SK-N-SH treated with all-trans-retinoic acid at 6 μM for 48 hours (cell line): Measurements from ENCODE around the gene PCDH9.

Experiments
- ATAC-seq: fragments of 200-7000 bp; cut with Tn5 transposase; 3 replicates; pipeline ENCODE4 v1.9.1; 2020; ENCODE audit warnings: mild to moderate bottlenecking, moderate library complexity
- ARNTL ChIP-seq: fragments of 450-650 bp; formaldehyde crosslinking; IDR thresholded peaks from 2 replicates; pipeline ENCODE4 v1.5.0; 2020; ENCODE audit warnings: low read depth, mild to moderate bottlenecking, moderate library complexity, borderline replicate concordance
- BACH2 ChIP-seq: fragments of 250-450 bp; sonication (Bioruptor Pico); IDR thresholded peaks from 2 replicates; pipeline ENCODE4 v1.9.0; 2021; ENCODE audit warnings: mild to moderate bottlenecking, borderline replicate concordance
- CREB5 ChIP-seq: fragments of 250-450 bp; sonication (Bioruptor Pico); IDR thresholded peaks from 2 replicates; pipeline ENCODE4 v1.5.1; 2020; ENCODE audit warnings: low read depth, mild to moderate bottlenecking, moderate library complexity
- CSDC2 ChIP-seq: fragments of 250-450 bp; sonication (Bioruptor Pico); IDR thresholded peaks from 2 replicates; pipeline ENCODE4 v1.5.0; 2020; ENCODE audit warnings: mild to moderate bottlenecking, moderate library complexity
- CSRNP3 ChIP-seq: fragments of 250-450 bp; sonication (Bioruptor Pico); IDR thresholded peaks from 2 replicates; pipeline ENCODE4 v1.5.1; 2021; ENCODE audit warnings: mild to moderate bottlenecking, moderate library complexity
- ESRRG ChIP-seq: fragments of 250-450 bp; sonication (Bioruptor Pico); IDR thresholded peaks from 2 replicates; pipeline ENCODE4 v1.6.1; 2021; ENCODE audit warnings: mild to moderate bottlenecking
- GLIS3 ChIP-seq: fragments of 250-450 bp; sonication (Bioruptor Pico); IDR thresholded peaks from 2 replicates; pipeline ENCODE4 v1.5.0; 2020; ENCODE audit warnings: mild to moderate bottlenecking, moderate library complexity
- OSR1 ChIP-seq: fragments of 250-450 bp; sonication (Bioruptor Pico); IDR thresholded peaks from 2 replicates; pipeline ENCODE4 v1.8.0; 2022; ENCODE audit warnings: moderate library complexity, mild to moderate bottlenecking, inconsistent platforms
- PATZ1 ChIP-seq: fragments of 250-450 bp; sonication (Bioruptor Pico); IDR thresholded peaks from 2 replicates; pipeline ENCODE4 v1.8.0; 2020; ENCODE audit warnings: mild to moderate bottlenecking, moderate library complexity, borderline replicate concordance
- POU6F1 ChIP-seq: fragments of 250-450 bp; sonication (Bioruptor Pico); IDR thresholded peaks from 2 replicates; pipeline ENCODE4 v1.8.0; 2021; ENCODE audit warnings: low read depth, mild to moderate bottlenecking, moderate library complexity, borderline replicate concordance
- SNAI2 ChIP-seq: fragments of 250-450 bp; sonication (Bioruptor Pico); IDR thresholded peaks from 2 replicates; pipeline ENCODE4 v1.5.0; 2020; ENCODE audit warnings: mild to moderate bottlenecking, moderate library complexity
- TOX ChIP-seq: fragments of 250-450 bp; sonication (Bioruptor Pico); IDR thresholded peaks from 2 replicates; pipeline ENCODE4 v1.8.0; 2021; ENCODE audit warnings: mild to moderate bottlenecking, moderate library complexity, borderline replicate concordance
- TSHZ2 ChIP-seq: fragments of 250-450 bp; sonication (Bioruptor Pico); IDR thresholded peaks from 2 replicates; pipeline ENCODE4 v1.5.0; 2020; ENCODE audit warnings: mild to moderate bottlenecking, moderate library complexity
- ZC3H10 ChIP-seq: fragments of 250-450 bp; sonication (Bioruptor Pico); IDR thresholded peaks from 2 replicates; pipeline ENCODE4 v1.5.1; 2021; ENCODE audit warnings: mild to moderate bottlenecking, moderate library complexity
- ZFP3 ChIP-seq: fragments of 250-450 bp; sonication (Bioruptor Pico); IDR thresholded peaks from 2 replicates; pipeline ENCODE4 v1.5.0; 2020; ENCODE audit warnings: mild to moderate bottlenecking, moderate library complexity
- ZFP30 ChIP-seq: fragments of 450-650 bp; formaldehyde crosslinking; IDR thresholded peaks from 2 replicates; pipeline ENCODE4 v1.5.0; 2022; ENCODE audit warnings: mild to moderate bottlenecking, moderate library complexity
- ZNF565 ChIP-seq: fragments of 450-650 bp; formaldehyde crosslinking; conservative IDR thresholded peaks from 2 replicates; pipeline ENCODE4 v1.5.0; 2020; ENCODE audit warnings: low read depth, mild to moderate bottlenecking, moderate library complexity
- ZNF70 ChIP-seq: fragments of 450-650 bp; formaldehyde crosslinking; IDR thresholded peaks from 2 replicates; pipeline ENCODE4 v1.5.0; 2020; ENCODE audit warnings: mild to moderate bottlenecking, moderate library complexity
- ZNF8 ChIP-seq: fragments of 450-650 bp; formaldehyde crosslinking; IDR thresholded peaks from 2 replicates; pipeline ENCODE4 v1.5.0; 2020; ENCODE audit warnings: mild to moderate bottlenecking, moderate library complexity

Gene PCDH9

GRCh38 chr13:67210208-67210607 is 19.9 kb downstream of the PCDH9 start (continued):
- TF ChIP-seq SNAI2 (CRISPR knock-in tag) (no peak), GLIS3 (CRISPR knock-in tag) (no peak), ESRRG (CRISPR knock-in tag) (no peak)

GRCh38 chr13:67208552-67208951 is 21.6 kb downstream of the PCDH9 start:
- no peak for TF ChIP-seq ZFP30 (CRISPR knock-in tag)
- TF ChIP-seq ESRRG (CRISPR knock-in tag): no peak
- TF ChIP-seq GLIS3 (CRISPR knock-in tag): no peak
- TF ChIP-seq OSR1 (CRISPR knock-in tag): no peak
- TF ChIP-seq POU6F1 (CRISPR knock-in tag): no peak
- TF ChIP-seq SNAI2 (CRISPR knock-in tag): no peak
- no peak for TF ChIP-seq PATZ1
- no peak for TF ChIP-seq ZC3H10 (CRISPR knock-in tag)
- TF ChIP-seq TSHZ2 (CRISPR knock-in tag): no peak
- no peak for TF ChIP-seq ZNF70 (CRISPR knock-in tag)
- TF ChIP-seq CSRNP3 (CRISPR knock-in tag): no peak
- TF ChIP-seq TOX (CRISPR knock-in tag): no peak
- no peak for TF ChIP-seq CSDC2 (CRISPR knock-in tag)
- no peak for ATAC-seq

- no peak for ATAC-seq
- TF ChIP-seq ZFP30 (CRISPR knock-in tag) (no peak), SNAI2 (CRISPR knock-in tag) (no peak), BACH2 (CRISPR knock-in tag) (no peak), ZNF565 (no peak), CSDC2 (CRISPR knock-in tag) (no peak), TSHZ2 (CRISPR knock-in tag) (no peak), TOX (CRISPR knock-in tag) (no peak), ZNF8 (CRISPR knock-in tag) (no peak), CSRNP3 (CRISPR knock-in tag) (no peak), CREB5 (CRISPR knock-in tag) (no peak), ARNTL (no peak), ZFP3 (CRISPR knock-in tag) (no peak), GLIS3 (CRISPR knock-in tag) (no peak), ZNF70 (CRISPR knock-in tag) (no peak)
- TF ChIP-seq, all 23 proteins: peak for 0
Observed at GRCh38 chr13:67204764-67205163, 25.4 kb downstream of the PCDH9 start.
